ENCODE results near the gene DNAH17. TPM values are rescaled to one million over a fixed set of nuclear protein-coding genes. Genes with fewer than 3 reads are reported as not detected.

Gene DNAH17
- total RNA-seq, 3 donors from 2014 or later (not counting 1 experiment from before 2014, with no cell fraction given): 0.16 to 0.25 (median 0.24) TPM

- Mint-ChIP-seq H3K4me1 (peaks cover 18 to 19% of the 10 kb centered on the region in 2 donors), H3K36me3 (no peaks in the 10 kb centered on the region), H3K27ac (no peak overlapping the region), H3K27me3 (ENCODE audit: low read depth in 2 of 2) (no peaks in the 10 kb centered on the region), H3K9me3 (no peaks in the 10 kb centered on the region), H3K4me3 (no peak overlapping the region)
- no peaks in the 10 kb centered on the region for H3K27me3 ChIP-seq (ENCODE audit: control insufficient read depth, insufficient read depth, low read length)
- no peak overlapping the region for H3K4me3 ChIP-seq (ENCODE audit: low read length)
- peaks cover 29% of the 10 kb centered on the region for H3K4me1 ChIP-seq (ENCODE audit: control insufficient read depth, insufficient read depth, low read length)
- no peak overlapping the region for H3K27ac ChIP-seq (ENCODE audit: low read length)
- no peak for DNase-seq
- ATAC-seq: no peak
- 93% methylated on average over 3 of the region's 5 CpGs for WGBS (ENCODE audit: insufficient coverage)
- no peak for TF ChIP-seq CTCF (IDR thresholded peaks at IDR 0.05)
- no peaks in the 10 kb centered on the region for H3K9me3 ChIP-seq (ENCODE audit: control insufficient read depth, insufficient read depth, low read length)
- intact Hi-C loops (cut with micrococcal nuclease): no loop called here
- no peaks in the 10 kb centered on the region for H3K36me3 ChIP-seq (ENCODE audit: control insufficient read depth, insufficient read depth, low read length)
These were observed 201.0 kb downstream of the DNAH17 start for GRCh38 chr17:78376161-78376560.

GRCh38 chr17:78375401-78376151, 201.6 kb downstream of the DNAH17 start:
- Mint-ChIP-seq H3K4me1 (peaks cover 14 to 15% of the 10 kb centered on the region in 2 donors), H3K4me3 (no peak overlapping the region), H3K36me3 (no peaks in the 10 kb centered on the region), H3K27ac (no peak overlapping the region), H3K27me3 (ENCODE audit: low read depth in 2 of 2) (no peaks in the 10 kb centered on the region), H3K9me3 (no peaks in the 10 kb centered on the region)
- H3K9me3 ChIP-seq (ENCODE audit: control insufficient read depth, insufficient read depth, low read length): no peaks in the 10 kb centered on the region
- ATAC-seq (no peak), DNase-seq (no peak)
- TF ChIP-seq CTCF (IDR thresholded peaks at IDR 0.05): no peak
- no peaks in the 10 kb centered on the region for H3K36me3 ChIP-seq (ENCODE audit: control insufficient read depth, insufficient read depth, low read length)
- no peak overlapping the region for H3K4me3 ChIP-seq (ENCODE audit: low read length)
- no peak overlapping the region for H3K27ac ChIP-seq (ENCODE audit: low read length)
- intact Hi-C loops (cut with micrococcal nuclease): no loop called here
- no peaks in the 10 kb centered on the region for H3K27me3 ChIP-seq (ENCODE audit: control insufficient read depth, insufficient read depth, low read length)
- WGBS (ENCODE audit: insufficient coverage): 76% methylated on average over 8 of the region's 9 CpGs
- peaks cover 24% of the 10 kb centered on the region for H3K4me1 ChIP-seq (ENCODE audit: control insufficient read depth, insufficient read depth, low read length)

GRCh38 chr17:78374631-78375274, 202.4 kb downstream of the DNAH17 start:
- DNase-seq (no peak), ATAC-seq (no peak)
- WGBS (ENCODE audit: insufficient coverage): 86% methylated on average over 13 of the region's 14 CpGs
- Mint-ChIP-seq H3K36me3 (no peaks in the 10 kb centered on the region), H3K27ac (no peak overlapping the region), H3K4me1 (peaks cover 8% of the 10 kb centered on the region in 2 donors), H3K27me3 (ENCODE audit: low read depth in 2 of 2) (no peaks in the 10 kb centered on the region), H3K9me3 (no peaks in the 10 kb centered on the region), H3K4me3 (no peak overlapping the region)
- no peaks in the 10 kb centered on the region for H3K36me3 ChIP-seq (ENCODE audit: control insufficient read depth, insufficient read depth, low read length)
- no peak overlapping the region for H3K27ac ChIP-seq (ENCODE audit: low read length)
- no peaks in the 10 kb centered on the region for H3K27me3 ChIP-seq (ENCODE audit: control insufficient read depth, insufficient read depth, low read length)
- peaks cover 19% of the 10 kb centered on the region for H3K4me1 ChIP-seq (ENCODE audit: control insufficient read depth, insufficient read depth, low read length)
- no peak overlapping the region for H3K4me3 ChIP-seq (ENCODE audit: low read length)
- no peak for TF ChIP-seq CTCF (IDR thresholded peaks at IDR 0.05)
- intact Hi-C loops (cut with micrococcal nuclease): no loop called here
- H3K9me3 ChIP-seq (ENCODE audit: control insufficient read depth, insufficient read depth, low read length): no peaks in the 10 kb centered on the region
